HG02970 (cell line): Measurements from ENCODE around the gene SCAMP4.

Experiments
- ATAC-seq: cut with Tn5 transposase; IDR thresholded peaks from one replicate; pipeline ENCODE4 v1.9.1; 2021; ENCODE audit warnings: mild to moderate bottlenecking, moderate library complexity, moderate number of reproducible peaks; ENCODE audit not compliant: unreplicated experiment, low FRiP score

Gene SCAMP4

GRCh38 chr19:1975162-1975480, 69.9 kb downstream of the SCAMP4 start:
- ATAC-seq = no peak
